ENCODE results near the gene WSB1.

GRCh38 chr17:27283060-27283459, 10.9 kb upstream of the WSB1 start:
- TF ChIP-seq TAF1 (IDR thresholded peaks at IDR 0.05; ENCODE audit: low read depth, low read length) = no peak
- no peak for TF ChIP-seq POLR2A (IDR thresholded peaks at IDR 0.05; ENCODE audit: low read depth, low read length)
- no peak for TF ChIP-seq POLR2AphosphoS5 (IDR thresholded peaks at IDR 0.05; ENCODE audit: low read depth, low read length)
- TF ChIP-seq SPI1 (IDR thresholded peaks at IDR 0.05; ENCODE audit: low read depth, low read length) = no peak
- TF ChIP-seq PAX5 (IDR thresholded peaks at IDR 0.05; ENCODE audit: insufficient read depth, low read length, severe bottlenecking) = no peak
- TF ChIP-seq POU2F2 (IDR thresholded peaks at IDR 0.05; ENCODE audit: low read depth, low read length) = no peak
